ENCODE results near the gene GP2. TPM values are rescaled to one million over a fixed set of nuclear protein-coding genes. Genes with fewer than 3 reads are reported as not detected.
"Not testable (repeated sequence)": the region's sequence is repeated elsewhere in the genome, so short reads cannot be mapped to it uniquely, and the experiment has no call there.

GP2 gene
- total RNA-seq, 1 experiment from 2014 or later = not detected

GRCh38 chr16:20339744-20340143, 12.4 kb upstream of the GP2 start:
- no peaks in the 10 kb centered on the region for H3K4me1 ChIP-seq (replicated peaks)
- H3K27ac ChIP-seq = no peak overlapping the region
- H3K4me3 ChIP-seq = no peak overlapping the region
- H3K27me3 ChIP-seq (replicated peaks) = peaks cover 3% of the 10 kb centered on the region; the same call in 1 of the 2 replicates
- no peaks in the 10 kb centered on the region for H3K9me3 ChIP-seq (replicated peaks)
- no peak for DNase-seq (ENCODE audit: low read depth in 1 of 2, low spot score in 2 of 2)
- H3K36me3 ChIP-seq = no peaks in the 10 kb centered on the region

GRCh38 chr16:20336955-20337354, 9.6 kb upstream of the GP2 start:
- H3K9me3 ChIP-seq (replicated peaks) = no peaks in the 10 kb centered on the region
- H3K4me1 ChIP-seq (replicated peaks) = no peaks in the 10 kb centered on the region
- no peak for DNase-seq (ENCODE audit: low read depth in 1 of 2, low spot score in 2 of 2)
- H3K36me3 ChIP-seq = no peaks in the 10 kb centered on the region
- H3K4me3 ChIP-seq = no peak overlapping the region
- peaks cover 3% of the 10 kb centered on the region; the same call in 1 of the 2 replicates for H3K27me3 ChIP-seq (replicated peaks)
- H3K27ac ChIP-seq = no peak overlapping the region

- no peak overlapping the region for H3K27ac ChIP-seq
- H3K27me3 ChIP-seq (replicated peaks) = peaks cover 2% of the 10 kb centered on the region; the same call in 1 of the 2 replicates
- no peaks in the 10 kb centered on the region for H3K9me3 ChIP-seq (replicated peaks)
- H3K36me3 ChIP-seq = no peaks in the 10 kb centered on the region
- H3K4me1 ChIP-seq (replicated peaks) = no peaks in the 10 kb centered on the region
- no peak for DNase-seq (ENCODE audit: low read depth in 1 of 2, low spot score in 2 of 2)
- H3K4me3 ChIP-seq = no peak overlapping the region
Measured at GRCh38 chr16:20334396-20334795, 7.1 kb upstream of the GP2 start.

- H3K27me3 ChIP-seq (replicated peaks) = no peaks in the 10 kb centered on the region; the same call in 1 of the 2 replicates
- H3K9me3 ChIP-seq (replicated peaks) = no peaks in the 10 kb centered on the region
- H3K36me3 ChIP-seq = no peaks in the 10 kb centered on the region
- H3K4me1 ChIP-seq (replicated peaks) = no peaks in the 10 kb centered on the region
- DNase-seq (ENCODE audit: low read depth in 1 of 2, low spot score in 2 of 2) = no peak
- H3K27ac ChIP-seq = no peak overlapping the region
- no peak overlapping the region for H3K4me3 ChIP-seq
Measured at GRCh38 chr16:20333120-20333519, 5.8 kb upstream of the GP2 start.

GRCh38 chr16:20332411-20332810, 5.1 kb upstream of the GP2 start:
- Histone ChIP-seq H3K4me1 (replicated peaks) (no peaks in the 10 kb centered on the region), H3K36me3 (no peaks in the 10 kb centered on the region), H3K27me3 (replicated peaks) (no peaks in the 10 kb centered on the region; the same call in 1 of the 2 replicates), H3K4me3 (no peak overlapping the region), H3K27ac (no peak overlapping the region), H3K9me3 (replicated peaks) (no peaks in the 10 kb centered on the region)
- no peak for DNase-seq (ENCODE audit: low read depth in 1 of 2, low spot score in 2 of 2)

- DNase-seq (ENCODE audit: low read depth in 1 of 2, low spot score in 2 of 2) = no peak
- Histone ChIP-seq H3K4me3 (no peak overlapping the region), H3K4me1 (replicated peaks) (no peaks in the 10 kb centered on the region), H3K27ac (no peak overlapping the region), H3K27me3 (replicated peaks) (no peaks in the 10 kb centered on the region; the same call in 1 of the 2 replicates), H3K36me3 (no peaks in the 10 kb centered on the region), H3K9me3 (replicated peaks) (no peaks in the 10 kb centered on the region)
Measured at GRCh38 chr16:20331635-20332034, 4.3 kb upstream of the GP2 start.

GRCh38 chr16:20329392-20330138, 2.3 kb upstream of the GP2 start:
- Histone ChIP-seq H3K9me3 (replicated peaks) (no peaks in the 10 kb centered on the region), H3K36me3 (no peaks in the 10 kb centered on the region), H3K4me1 (replicated peaks) (no peaks in the 10 kb centered on the region), H3K4me3 (no peak overlapping the region), H3K27ac (no peak overlapping the region), H3K27me3 (replicated peaks) (peaks cover 4% of the 10 kb centered on the region; the same call in 1 of the 2 replicates)
- DNase-seq (ENCODE audit: low read depth in 1 of 2, low spot score in 2 of 2) = no peak

- Histone ChIP-seq H3K9me3 (replicated peaks) (no peaks in the 10 kb centered on the region), H3K36me3 (no peaks in the 10 kb centered on the region), H3K27me3 (replicated peaks) (peaks cover 4% of the 10 kb centered on the region; the same call in 1 of the 2 replicates), H3K4me3 (no peak overlapping the region), H3K4me1 (replicated peaks) (no peaks in the 10 kb centered on the region), H3K27ac (no peak overlapping the region)
- DNase-seq (ENCODE audit: low read depth in 1 of 2, low spot score in 2 of 2) = no peak
Measured at GRCh38 chr16:20326321-20326720, 992 bp downstream of the GP2 start.

GRCh38 chr16:20325005-20325404, 2.3 kb downstream of the GP2 start:
- DNase-seq (ENCODE audit: low read depth in 1 of 2, low spot score in 2 of 2) = no peak
- Histone ChIP-seq H3K36me3 (no peaks in the 10 kb centered on the region), H3K27me3 (replicated peaks) (peaks cover 4% of the 10 kb centered on the region; the same call in 1 of the 2 replicates), H3K4me1 (replicated peaks) (no peaks in the 10 kb centered on the region), H3K9me3 (replicated peaks) (no peaks in the 10 kb centered on the region), H3K27ac (no peak overlapping the region), H3K4me3 (no peak overlapping the region)

- H3K27ac ChIP-seq = no peak overlapping the region
- peaks cover 4% of the 10 kb centered on the region; the same call in 1 of the 2 replicates for H3K27me3 ChIP-seq (replicated peaks)
- H3K4me1 ChIP-seq (replicated peaks) = no peaks in the 10 kb centered on the region
- no peak for DNase-seq (ENCODE audit: low read depth in 1 of 2, low spot score in 2 of 2)
- H3K36me3 ChIP-seq = no peaks in the 10 kb centered on the region
- no peak overlapping the region for H3K4me3 ChIP-seq
- H3K9me3 ChIP-seq (replicated peaks) = no peaks in the 10 kb centered on the region
Measured at GRCh38 chr16:20323591-20324117, 3.7 kb downstream of the GP2 start.

GRCh38 chr16:20322696-20323095, 4.6 kb downstream of the GP2 start:
- no peak for DNase-seq (ENCODE audit: low read depth in 1 of 2, low spot score in 2 of 2)

GRCh38 chr16:20321671-20322070, 5.6 kb downstream of the GP2 start:
- Histone ChIP-seq H3K4me3 (no peak overlapping the region), H3K9me3 (replicated peaks) (no peaks in the 10 kb centered on the region), H3K27ac (no peak overlapping the region), H3K27me3 (replicated peaks) (peaks cover 4% of the 10 kb centered on the region; the same call in 1 of the 2 replicates), H3K4me1 (replicated peaks) (no peaks in the 10 kb centered on the region), H3K36me3 (no peaks in the 10 kb centered on the region)
- DNase-seq (ENCODE audit: low read depth in 1 of 2, low spot score in 2 of 2) = no peak

More at GRCh38 chr16:20322696-20323095, 4.6 kb downstream of the GP2 start:
- Histone ChIP-seq H3K9me3 (replicated peaks) (no peaks in the 10 kb centered on the region), H3K27ac (no peak overlapping the region), H3K4me1 (replicated peaks) (no peaks in the 10 kb centered on the region), H3K4me3 (no peak overlapping the region), H3K27me3 (replicated peaks) (peaks cover 4% of the 10 kb centered on the region; the same call in 1 of the 2 replicates), H3K36me3 (no peaks in the 10 kb centered on the region)

- not testable (repeated sequence) for DNase-seq (ENCODE audit: low read depth in 1 of 2, low spot score in 2 of 2); H3K27ac ChIP-seq; H3K36me3 ChIP-seq; H3K4me1 ChIP-seq (replicated peaks); H3K27me3 ChIP-seq (replicated peaks); H3K9me3 ChIP-seq (replicated peaks); H3K4me3 ChIP-seq
Measured at GRCh38 chr16:20321051-20321450, 6.3 kb downstream of the GP2 start.

- no peak overlapping the region for H3K27ac ChIP-seq
- H3K4me3 ChIP-seq = no peak overlapping the region
- no peaks in the 10 kb centered on the region for H3K4me1 ChIP-seq (replicated peaks)
- no peak for DNase-seq (ENCODE audit: low read depth in 1 of 2, low spot score in 2 of 2)
- H3K9me3 ChIP-seq (replicated peaks) = no peaks in the 10 kb centered on the region
- no peaks in the 10 kb centered on the region for H3K36me3 ChIP-seq
- H3K27me3 ChIP-seq (replicated peaks) = peaks cover 1% of the 10 kb centered on the region; the same call in 1 of the 2 replicates
Measured at GRCh38 chr16:20320592-20320991, 6.7 kb downstream of the GP2 start.
